Measurements from ENCODE around the gene LAMC2.

Gene LAMC2

DNA sequence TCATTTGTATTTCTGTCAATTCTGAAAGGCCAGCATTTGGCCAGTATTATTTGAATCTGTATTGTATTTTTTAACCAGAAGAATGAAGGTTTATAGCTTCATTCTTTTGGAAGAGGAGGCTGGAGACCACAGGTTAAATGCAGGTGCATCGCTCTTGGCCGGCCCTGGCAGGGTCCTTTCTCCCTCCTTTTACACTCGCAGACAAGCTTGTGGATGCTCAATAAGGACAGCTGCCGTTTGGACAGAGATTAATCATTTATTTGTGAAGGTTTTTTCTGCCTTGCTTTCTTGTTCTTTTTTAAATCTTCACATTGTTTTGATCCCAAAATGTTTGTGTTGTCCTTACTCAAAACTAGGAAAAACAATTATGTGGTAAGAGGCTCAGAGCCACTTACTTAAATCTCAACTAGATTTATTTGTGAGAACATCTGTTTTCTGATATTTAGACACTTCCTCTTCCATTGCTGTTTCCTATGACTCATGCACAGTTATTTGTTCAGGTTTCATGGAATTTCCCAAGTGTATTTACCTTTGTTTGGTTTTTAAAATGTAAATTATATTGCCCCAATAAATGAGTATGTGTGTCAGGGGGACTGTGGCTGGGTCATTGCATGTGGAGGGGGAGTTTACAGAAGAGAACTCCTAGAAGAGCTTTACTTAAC is 46.7 kb upstream of the LAMC2 start:
- no peaks in the 10 kb centered on the region for H3K9me3 ChIP-seq (replicated peaks; ENCODE audit: insufficient read depth, low read length)
- H3K79me2 ChIP-seq (ENCODE audit: low read length), result no peaks in the 10 kb centered on the region
- no peak overlapping the region for H2AFZ ChIP-seq (ENCODE audit: low read length)
- H3K4me1 ChIP-seq (ENCODE audit: low read length), result no peaks in the 10 kb centered on the region
- no peaks in the 10 kb centered on the region for H3F3A ChIP-seq (ENCODE audit: insufficient read depth, low read length)
- H3K9ac ChIP-seq (ENCODE audit: low read length), result no peak overlapping the region
- TF ChIP-seq, protein P1, sequence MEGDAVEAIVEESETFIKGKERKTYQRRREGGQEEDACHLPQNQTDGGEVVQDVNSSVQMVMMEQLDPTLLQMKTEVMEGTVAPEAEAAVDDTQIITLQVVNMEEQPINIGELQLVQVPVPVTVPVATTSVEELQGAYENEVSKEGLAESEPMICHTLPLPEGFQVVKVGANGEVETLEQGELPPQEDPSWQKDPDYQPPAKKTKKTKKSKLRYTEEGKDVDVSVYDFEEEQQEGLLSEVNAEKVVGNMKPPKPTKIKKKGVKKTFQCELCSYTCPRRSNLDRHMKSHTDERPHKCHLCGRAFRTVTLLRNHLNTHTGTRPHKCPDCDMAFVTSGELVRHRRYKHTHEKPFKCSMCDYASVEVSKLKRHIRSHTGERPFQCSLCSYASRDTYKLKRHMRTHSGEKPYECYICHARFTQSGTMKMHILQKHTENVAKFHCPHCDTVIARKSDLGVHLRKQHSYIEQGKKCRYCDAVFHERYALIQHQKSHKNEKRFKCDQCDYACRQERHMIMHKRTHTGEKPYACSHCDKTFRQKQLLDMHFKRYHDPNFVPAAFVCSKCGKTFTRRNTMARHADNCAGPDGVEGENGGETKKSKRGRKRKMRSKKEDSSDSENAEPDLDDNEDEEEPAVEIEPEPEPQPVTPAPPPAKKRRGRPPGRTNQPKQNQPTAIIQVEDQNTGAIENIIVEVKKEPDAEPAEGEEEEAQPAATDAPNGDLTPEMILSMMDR (IDR thresholded peaks at IDR 0.05; ENCODE audit: low read length), result no peak
- no peak for TF ChIP-seq EZH2phosphoT487 (IDR thresholded peaks at IDR 0.05; ENCODE audit: low read length)
- no peak for TF ChIP-seq EZH2 (optimal IDR thresholded peaks at IDR 0.05; ENCODE audit: low read depth, low read length)
- no peak for DNase-seq
- no peak overlapping the region for H3K27ac ChIP-seq (ENCODE audit: low read length)
- no peaks in the 10 kb centered on the region for H3K27me3 ChIP-seq (replicated peaks; ENCODE audit: insufficient read depth, low read length)
- no peak overlapping the region for H3K4me2 ChIP-seq (ENCODE audit: low read depth, low read length)
- H3K9me2 ChIP-seq (replicated peaks; ENCODE audit: insufficient read depth, low read length), result no peaks in the 10 kb centered on the region
- H3K36me3 ChIP-seq (replicated peaks; ENCODE audit: insufficient read depth, low read length), result no peaks in the 10 kb centered on the region
- no peak overlapping the region for H3K4me3 ChIP-seq (ENCODE audit: low read length)
- H4K20me1 ChIP-seq (ENCODE audit: insufficient read depth, low read length), result no peaks in the 10 kb centered on the region

DNA sequence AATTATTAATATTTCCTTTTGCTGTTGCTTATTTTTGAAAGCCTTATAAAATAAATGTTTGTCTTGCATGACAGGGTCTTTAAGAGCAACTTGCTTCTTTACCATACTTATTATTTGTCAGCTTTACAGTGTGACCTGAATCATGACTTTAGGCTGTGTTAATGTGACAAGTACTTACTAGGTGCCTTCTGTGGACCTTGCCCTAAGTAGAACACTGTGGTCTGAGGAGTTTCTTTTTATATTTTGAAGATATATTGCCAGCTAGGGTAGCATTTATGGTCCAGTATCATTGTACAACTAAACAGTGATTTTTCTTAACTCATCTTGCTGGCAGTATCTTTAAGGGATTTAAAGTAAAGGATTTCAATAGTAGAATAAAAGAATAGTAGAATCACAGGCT is 45.4 kb upstream of the LAMC2 start:
- Histone ChIP-seq H3K9me3 (replicated peaks; ENCODE audit: insufficient read depth, low read length) (no peaks in the 10 kb centered on the region), H4K20me1 (ENCODE audit: insufficient read depth, low read length) (no peaks in the 10 kb centered on the region), H3K79me2 (ENCODE audit: low read length) (no peaks in the 10 kb centered on the region), H3K4me1 (ENCODE audit: low read length) (no peaks in the 10 kb centered on the region), H3K9me2 (replicated peaks; ENCODE audit: insufficient read depth, low read length) (no peaks in the 10 kb centered on the region), H3F3A (ENCODE audit: insufficient read depth, low read length) (no peaks in the 10 kb centered on the region), H3K27me3 (replicated peaks; ENCODE audit: insufficient read depth, low read length) (no peaks in the 10 kb centered on the region), H2AFZ (ENCODE audit: low read length) (no peak overlapping the region), H3K4me2 (ENCODE audit: low read depth, low read length) (no peak overlapping the region), H3K9ac (ENCODE audit: low read length) (no peak overlapping the region), H3K36me3 (replicated peaks; ENCODE audit: insufficient read depth, low read length) (no peaks in the 10 kb centered on the region), H3K4me3 (ENCODE audit: low read length) (no peak overlapping the region), H3K27ac (ENCODE audit: low read length) (no peak overlapping the region)
- TF ChIP-seq EZH2phosphoT487 (IDR thresholded peaks at IDR 0.05; ENCODE audit: low read length) (no peak), EZH2 (optimal IDR thresholded peaks at IDR 0.05; ENCODE audit: low read depth, low read length) (no peak)
- TF ChIP-seq, protein P1 (IDR thresholded peaks at IDR 0.05; ENCODE audit: low read length), result no peak
- DNase-seq, result no peak

DNA sequence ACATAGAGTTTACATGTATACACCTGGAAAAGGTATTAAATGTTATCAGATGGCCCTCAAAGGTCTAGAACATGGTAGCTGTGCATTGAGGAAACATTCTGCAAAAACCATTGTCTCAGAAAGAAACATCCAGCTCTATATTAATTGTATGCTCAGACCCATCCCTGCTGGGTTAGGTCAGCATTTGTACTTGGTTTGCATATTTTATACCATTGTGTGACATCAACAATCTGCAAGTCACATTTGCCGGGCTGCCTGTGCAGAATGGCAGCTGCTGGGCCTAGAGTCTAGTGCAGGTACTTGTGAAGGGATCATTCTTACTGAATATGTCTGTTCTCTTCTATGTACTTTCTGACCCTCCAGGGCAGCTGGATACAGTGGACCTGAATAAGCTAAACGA is 43.9 kb upstream of the LAMC2 start:
- Histone ChIP-seq H3K27me3 (replicated peaks; ENCODE audit: insufficient read depth, low read length) (no peaks in the 10 kb centered on the region), H4K20me1 (ENCODE audit: insufficient read depth, low read length) (no peaks in the 10 kb centered on the region), H3K27ac (ENCODE audit: low read length) (no peak overlapping the region), H3K4me2 (ENCODE audit: low read depth, low read length) (no peak overlapping the region), H3K4me1 (ENCODE audit: low read length) (no peaks in the 10 kb centered on the region), H3K4me3 (ENCODE audit: low read length) (no peak overlapping the region), H3K79me2 (ENCODE audit: low read length) (no peaks in the 10 kb centered on the region), H3K9ac (ENCODE audit: low read length) (no peak overlapping the region), H2AFZ (ENCODE audit: low read length) (no peak overlapping the region), H3K36me3 (replicated peaks; ENCODE audit: insufficient read depth, low read length) (no peaks in the 10 kb centered on the region), H3K9me2 (replicated peaks; ENCODE audit: insufficient read depth, low read length) (no peaks in the 10 kb centered on the region), H3F3A (ENCODE audit: insufficient read depth, low read length) (no peaks in the 10 kb centered on the region), H3K9me3 (replicated peaks; ENCODE audit: insufficient read depth, low read length) (no peaks in the 10 kb centered on the region)
- TF ChIP-seq, protein P1 (IDR thresholded peaks at IDR 0.05; ENCODE audit: low read length), result no peak
- TF ChIP-seq EZH2 (optimal IDR thresholded peaks at IDR 0.05; ENCODE audit: low read depth, low read length) (no peak), EZH2phosphoT487 (IDR thresholded peaks at IDR 0.05; ENCODE audit: low read length) (no peak)
- no peak for DNase-seq

All from MM.1S (cell line).